LHCN-M2 (cell line): ENCODE data around the gene ARL6IP5. TPM values are rescaled to one million over a fixed set of nuclear protein-coding genes. Genes with fewer than 3 reads are reported as not detected.

Experiments used
- DNase-seq: peaks from one replicate; pipeline ENCODE4 v3.0.0-alpha.2; 2012; ENCODE audit warnings: low read depth
- polyA plus RNA-seq: library from polyadenylated mRNA; unstranded; fragments of >200 nt; gene quantifications from one replicate; pipeline ENCODE4 v1.2.1, GENCODE V29; 2012; ENCODE audit warnings: missing spikeins
- total RNA-seq: library from RNA; depleted of rRNA; stranded (reverse); fragments of >200 nt; gene quantifications from 2 replicates; pipeline ENCODE4 v1.2.3, GENCODE V29; 2014; rRNA removed

ARL6IP5 gene
- total RNA-seq = 94.3 and 119 TPM in 2 replicates
- polyA plus RNA-seq = 106 TPM

DNA sequence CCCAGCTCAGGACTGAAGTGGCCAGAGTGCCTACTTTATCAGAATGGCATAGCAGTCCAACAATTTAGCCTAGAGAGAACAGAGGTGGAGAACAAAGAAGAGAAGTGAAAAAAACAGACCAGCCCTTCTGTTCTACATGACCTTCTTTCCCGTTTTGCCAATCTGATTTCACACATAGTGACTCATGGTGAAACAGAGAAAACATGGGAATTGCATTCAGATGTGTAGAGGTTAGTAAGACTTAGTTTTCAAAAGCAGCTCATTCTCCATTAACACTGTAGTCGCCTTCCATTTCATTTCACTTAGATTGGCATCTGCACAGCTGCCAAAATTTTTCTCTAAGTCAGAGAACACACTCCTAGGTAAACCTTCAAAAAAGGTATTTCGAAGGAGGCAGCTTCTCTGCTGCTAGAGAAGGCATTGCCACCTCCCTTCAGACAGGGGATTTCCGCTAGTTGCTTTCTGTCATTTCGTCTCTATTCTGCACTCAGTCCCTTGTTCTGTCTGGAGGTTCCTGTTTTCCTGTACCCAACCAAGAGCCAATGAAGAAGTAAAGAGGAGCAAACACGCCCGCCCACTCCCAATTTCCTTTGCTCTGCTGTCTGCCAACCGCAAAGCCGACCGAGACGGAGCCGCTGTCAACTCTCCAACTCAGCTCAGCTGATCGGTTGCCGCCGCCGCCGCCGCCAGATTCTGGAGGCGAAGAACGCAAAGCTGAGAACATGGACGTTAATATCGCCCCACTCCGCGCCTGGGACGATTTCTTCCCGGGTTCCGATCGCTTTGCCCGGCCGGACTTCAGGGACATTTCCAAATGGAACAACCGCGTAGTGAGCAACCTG is at the start of gene ARL6IP5:
Gene ARL6IP5 (plus strand): TSS at position 612 of the 842 bp plus-strand sequence. CDS start 111 bp downstream, at position 723.
- DNase-seq = peak; percentile 92

DNA sequence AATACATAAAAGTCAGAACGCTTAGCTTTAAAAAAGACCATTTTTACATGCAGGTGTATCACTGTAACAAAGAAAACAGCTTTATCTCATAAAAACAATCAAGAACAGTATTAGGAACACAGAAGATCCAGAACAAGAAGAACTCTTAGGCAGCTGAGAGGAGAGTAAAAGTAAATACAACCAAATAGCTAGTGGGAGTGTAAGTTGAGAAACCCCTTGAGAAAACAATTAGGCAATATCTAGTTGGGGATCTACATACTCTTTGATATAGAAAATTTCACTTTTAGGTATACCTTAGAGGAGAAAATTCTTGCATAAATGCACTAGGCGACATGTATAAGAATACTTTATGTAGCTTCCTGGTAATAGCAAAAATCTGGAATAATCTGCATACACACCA is 40.1 kb upstream of the ARL6IP5 start:
- DNase-seq = no peak

DNA sequence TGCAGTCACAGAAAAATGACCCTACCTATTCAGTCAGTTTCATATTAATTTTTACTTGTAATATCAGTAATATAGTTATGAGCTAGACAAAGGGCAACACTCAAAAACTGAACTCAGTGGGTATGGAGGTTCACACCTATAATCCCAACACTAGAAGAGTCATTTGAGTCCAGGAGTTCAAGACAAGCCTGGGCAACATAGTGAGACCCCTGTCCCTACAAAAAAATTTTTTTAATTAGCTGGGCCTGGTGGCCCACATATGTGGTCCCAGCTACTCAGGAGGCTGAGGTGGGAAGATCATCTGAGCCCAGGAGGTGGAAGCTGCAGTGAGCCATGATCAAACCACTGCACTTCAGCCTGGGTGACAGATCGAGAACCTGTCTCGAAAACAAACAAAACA is 35.7 kb upstream of the ARL6IP5 start:
- DNase-seq = no peak

- DNase-seq = peak; percentile 98
Observed at GRCh38 chr3:69051756-69052471, 32.8 kb upstream of the ARL6IP5 start, which contains the start of gene TMF1. TSS of gene TMF1 (minus strand) at chr3:69052333. CDS start at chr3:69052086, 247 bp downstream.

GRCh38 chr3:69052472-69052898 is 32.3 kb upstream of the ARL6IP5 start:
- no peak for DNase-seq

GRCh38 chr3:69058180-69058946 is 26.4 kb upstream of the ARL6IP5 start:
- DNase-seq = no peak

GRCh38 chr3:69058947-69059224 is 25.9 kb upstream of the ARL6IP5 start:
- no peak for DNase-seq

- no peak for DNase-seq
Observed at GRCh38 chr3:69059688-69060087, 25.0 kb upstream of the ARL6IP5 start.

GRCh38 chr3:69063636-69064035 is 21.1 kb upstream of the ARL6IP5 start:
- no peak for DNase-seq

DNA sequence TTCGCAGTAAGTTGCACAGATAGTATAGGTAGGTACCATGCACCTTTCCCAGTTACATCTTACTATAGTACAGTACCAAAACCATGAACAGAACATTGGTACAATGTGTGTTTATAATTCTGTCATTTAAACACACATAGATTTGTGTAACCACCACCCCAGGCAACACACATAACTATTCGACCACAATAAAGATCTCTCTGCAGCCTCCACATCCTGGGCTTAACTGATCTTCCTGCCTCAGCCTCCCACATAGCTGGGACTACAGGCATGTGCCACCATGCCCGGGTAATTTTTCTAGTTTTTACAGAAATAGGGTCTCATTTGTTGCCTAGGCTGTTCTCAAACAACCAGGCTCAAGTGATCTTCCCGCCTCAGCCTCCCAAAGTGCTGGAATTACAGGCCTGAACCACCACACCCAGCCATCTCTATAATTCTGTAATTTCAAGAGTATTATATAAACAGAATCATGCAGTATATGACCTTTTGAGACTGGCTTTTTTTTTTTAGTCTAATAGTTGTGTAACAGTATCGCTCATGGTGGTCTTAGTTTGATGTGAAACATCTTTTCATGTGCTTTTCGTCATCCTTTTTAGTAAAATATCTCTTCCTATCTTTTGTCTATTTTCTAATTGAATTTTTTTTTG is 19.3 kb upstream of the ARL6IP5 start:
- DNase-seq = no peak

- DNase-seq = no peak
Observed at GRCh38 chr3:69066121-69066520, 18.6 kb upstream of the ARL6IP5 start.

DNA sequence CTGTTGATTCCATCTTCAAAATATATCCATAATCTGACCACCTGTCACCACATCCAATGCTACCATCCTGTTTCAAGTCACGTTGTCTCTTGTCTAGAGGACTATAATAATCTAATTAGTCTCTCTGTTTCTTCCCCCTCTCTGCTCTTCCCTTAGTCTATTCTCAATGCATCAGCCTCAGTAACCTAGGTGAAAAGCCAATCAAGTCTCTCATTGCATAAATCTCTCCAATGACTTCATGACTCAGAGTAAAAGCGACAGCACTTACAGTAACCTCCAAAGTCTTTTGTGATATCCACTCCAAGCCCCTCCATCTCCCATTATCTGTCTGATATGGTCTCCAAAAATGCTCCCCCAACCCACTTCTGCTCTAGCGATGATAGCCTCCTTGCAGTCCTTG is 11.8 kb upstream of the ARL6IP5 start:
- DNase-seq = no peak

DNA sequence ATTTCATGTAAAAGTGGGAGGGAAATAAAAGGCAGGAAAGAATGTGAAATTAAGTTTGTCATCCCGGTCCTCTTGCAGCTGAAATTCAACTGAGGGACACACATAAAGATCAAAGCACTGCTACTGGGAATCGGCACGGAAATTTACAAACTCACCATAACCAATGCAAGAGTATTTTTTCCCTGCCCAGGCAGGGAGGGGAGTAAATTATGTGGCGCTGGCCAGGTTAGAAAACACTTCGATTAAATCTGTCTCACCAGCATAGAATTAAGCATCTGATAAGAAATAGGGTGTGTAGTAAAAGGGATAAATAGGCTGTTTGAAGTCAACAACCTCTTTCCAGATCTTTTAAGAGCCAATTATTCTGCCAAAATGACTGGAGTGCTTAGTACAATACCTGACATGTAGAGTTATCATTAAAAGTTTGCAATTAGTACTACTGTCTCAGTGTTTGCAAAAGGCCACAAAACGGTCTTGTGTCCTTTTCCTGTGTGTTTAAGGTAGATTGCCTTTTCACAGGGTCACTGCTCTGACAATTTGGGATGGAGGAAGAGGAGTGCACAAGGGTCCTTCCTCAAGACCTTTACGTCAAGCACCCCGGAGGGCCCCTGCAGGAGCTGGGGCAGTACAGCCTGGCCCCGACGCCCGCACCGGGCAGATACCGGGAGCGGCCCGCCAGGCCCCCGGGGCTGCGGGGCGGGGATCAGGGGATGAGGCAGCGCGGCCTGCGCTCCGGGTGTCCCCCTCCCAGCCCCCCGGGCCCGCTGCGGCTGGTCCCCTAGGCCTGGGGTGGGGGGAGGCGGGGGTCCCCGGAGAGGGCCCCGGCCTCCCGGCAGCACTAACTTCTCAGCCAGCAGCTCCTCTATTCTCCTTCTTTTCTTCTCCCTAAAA is 5.2 kb upstream of the ARL6IP5 start:
- DNase-seq = no peak

DNA sequence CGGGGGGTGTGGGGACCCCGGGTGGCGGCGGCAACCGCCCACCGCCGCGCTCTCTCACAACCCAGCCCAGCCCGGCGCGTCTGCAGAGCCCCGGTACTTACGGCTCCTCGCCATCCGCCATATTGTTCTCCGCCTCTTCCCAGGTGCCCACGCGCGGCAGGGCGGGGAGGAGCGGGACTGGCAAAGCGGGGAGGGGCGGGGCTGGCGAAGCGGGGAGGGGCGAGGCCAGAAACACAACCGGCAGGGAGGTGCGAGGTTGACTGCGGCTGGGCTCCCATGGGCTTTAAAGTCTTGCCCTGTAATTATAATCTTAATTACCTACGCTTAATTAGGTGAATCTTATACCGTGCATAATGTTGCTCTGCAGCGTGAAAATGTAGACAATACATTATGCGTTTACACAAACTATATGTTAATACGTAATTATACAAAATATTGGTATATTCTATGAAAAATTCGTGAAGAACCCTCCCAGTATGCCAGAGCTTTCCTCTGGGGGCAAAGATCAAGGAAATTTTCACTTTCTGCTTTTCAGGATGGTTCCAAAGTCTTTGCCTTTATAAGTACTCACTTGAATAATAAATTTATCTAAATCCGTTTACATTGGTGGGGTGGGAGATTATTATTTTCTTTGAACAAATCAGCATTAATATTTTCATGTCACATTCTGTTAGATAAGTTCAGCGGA is 4.4 kb upstream of the ARL6IP5 start, which contains the start of gene UBA3:
Gene UBA3 (minus strand): TSS at position 133 of the 688 bp plus-strand sequence. CDS start 12 bp downstream, at position 121.
- DNase-seq = peak; percentile 79

DNA sequence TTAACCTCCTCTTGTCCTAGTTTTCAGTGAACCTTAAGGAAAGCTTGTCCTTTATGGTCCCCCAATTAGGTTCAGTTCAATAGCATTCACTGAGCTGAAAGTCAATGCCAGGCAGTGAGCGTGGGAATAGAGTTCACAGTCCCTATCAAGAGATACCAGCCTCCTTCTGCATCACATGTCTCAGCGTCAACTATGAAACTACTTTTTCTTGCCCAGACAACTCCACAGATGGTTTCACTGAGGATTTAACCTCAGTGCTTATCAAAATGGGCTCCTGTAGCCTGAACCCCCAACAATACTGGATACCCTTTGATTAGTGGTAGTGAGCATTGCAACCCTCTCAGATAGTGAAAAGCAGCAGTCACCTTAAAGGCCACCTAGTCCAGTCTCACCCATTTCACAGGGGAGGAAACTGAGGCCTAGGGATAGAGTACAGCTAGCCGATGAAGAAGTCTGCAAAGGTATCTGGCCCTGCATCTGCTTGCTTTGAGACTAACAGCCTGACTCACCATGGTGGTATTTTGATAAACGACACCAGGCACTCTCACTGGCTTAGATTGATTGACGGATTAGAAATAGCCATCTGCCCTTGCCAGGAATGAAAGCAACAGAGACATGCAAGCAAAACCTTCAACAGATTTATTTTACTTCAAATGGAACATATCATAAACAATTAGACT is 3.0 kb upstream of the ARL6IP5 start:
- peak; percentile 81 for DNase-seq

GRCh38 chr3:69082361-69082760 is 2.4 kb upstream of the ARL6IP5 start:
- DNase-seq = no peak

DNA sequence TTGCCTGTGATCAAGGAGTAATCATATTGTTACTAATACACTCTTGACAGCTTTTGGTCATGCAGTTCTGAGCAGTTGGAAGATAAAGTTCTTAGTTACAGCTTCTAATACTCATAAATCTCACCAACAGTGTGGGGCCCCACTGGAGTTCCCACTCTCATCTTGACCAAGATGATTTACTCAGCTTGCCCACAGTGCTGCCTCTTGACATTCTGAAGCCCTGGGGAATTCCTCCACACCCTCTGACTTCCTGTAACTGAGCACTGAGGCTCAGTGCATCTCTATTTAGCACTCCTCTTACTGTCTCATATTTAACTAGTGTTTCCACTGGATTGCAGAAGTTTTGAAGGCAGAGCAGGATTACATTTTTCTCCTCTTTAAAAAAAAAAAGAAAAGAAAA is 1.9 kb upstream of the ARL6IP5 start:
- peak; percentile 90 for DNase-seq

GRCh38 chr3:69085168-69085832 is 563 bp downstream of the ARL6IP5 start:
- DNase-seq = no peak
